ENCODE results near the gene S100A9. TPM values are rescaled to one million over a fixed set of nuclear protein-coding genes. Genes with fewer than 3 reads are reported as not detected.
A peak's percentile ranks its signal among the peaks of the same experiment; 100 is the strongest.

S100A9 gene
- total RNA-seq (100 to 1,000 TPM; 191 to 603 TPM), polyA plus RNA-seq (100 to 1,000 TPM in 1 of 2 donors, 10 to 100 TPM in 1; 35.0 to 125 TPM)

DNA sequence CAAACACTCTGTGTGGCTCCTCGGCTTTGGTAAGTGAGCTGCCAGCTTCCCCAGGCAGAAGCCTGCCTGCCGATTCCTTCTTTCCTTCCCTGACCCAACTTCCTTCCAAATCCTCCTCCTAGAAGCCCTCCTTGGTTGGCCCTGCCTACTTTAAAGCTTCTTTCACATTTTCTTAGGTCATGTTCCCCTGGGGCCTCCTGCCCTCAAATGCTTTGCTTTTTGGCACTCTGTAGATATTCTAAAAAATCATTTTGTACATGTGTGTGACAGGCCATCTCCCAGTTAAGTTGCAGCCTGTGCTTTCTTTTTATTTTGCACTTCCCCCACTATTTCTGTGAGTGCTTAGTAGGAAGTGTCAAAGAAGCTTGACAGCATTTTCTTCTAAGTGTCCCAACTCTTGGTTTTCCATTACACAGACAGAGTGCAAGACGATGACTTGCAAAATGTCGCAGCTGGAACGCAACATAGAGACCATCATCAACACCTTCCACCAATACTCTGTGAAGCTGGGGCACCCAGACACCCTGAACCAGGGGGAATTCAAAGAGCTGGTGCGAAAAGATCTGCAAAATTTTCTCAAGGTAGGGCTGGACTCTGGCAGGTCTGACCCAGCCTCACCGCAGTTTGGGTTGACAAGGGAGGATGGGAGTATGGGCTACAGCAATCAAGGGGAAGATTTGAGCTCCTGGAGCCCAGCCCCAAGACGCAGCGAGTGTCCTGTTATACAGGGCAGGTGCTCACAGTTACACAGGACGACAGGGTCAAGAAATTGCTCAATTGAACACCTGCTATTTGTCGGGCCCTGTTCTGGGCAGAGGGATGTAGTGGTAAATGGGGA, at the start of gene S100A9:
S100A9 (plus strand) TSS at position 2 of the 838 bp plus-strand sequence; CDS start at position 432, 430 bp downstream.
- Histone ChIP-seq H3K9ac (ENCODE audit: low read depth in 1 of 2, low read length in 2 of 2) (no peak within 1 kb of the TSS), H3K36me3 (ENCODE audit: control insufficient read depth in 4 of 4, insufficient read depth in 3 of 4, low read depth in 1 of 4, low read length in 3 of 4) (no peaks in the 10 kb centered on the region), H3K27ac (ENCODE audit: low read depth in 1 of 2, low read length in 2 of 2) (peak within 1 kb of the TSS; percentile 31 to 73), H3K9me3 (ENCODE audit: control insufficient read depth in 4 of 4, low read length in 3 of 4) (no peaks in the 10 kb centered on the region), H3K4me1 (ENCODE audit: control insufficient read depth in 4 of 4, insufficient read depth in 4 of 4, low read length in 3 of 4) (peaks cover 0 to 11% (median 5%) of the 10 kb centered on the region in 4 donors), H3K27me3 (ENCODE audit: control insufficient read depth in 4 of 4, insufficient read depth in 4 of 4, low read length in 3 of 4) (no peaks in the 10 kb centered on the region), H3K4me3 (ENCODE audit: low read depth in 1 of 3, low read length in 3 of 3) (no peak within 1 kb of the TSS)
- peak; percentile 17 for DNase-seq (ENCODE audit: low spot score)
- TF ChIP-seq YY1 (IDR thresholded peaks at IDR 0.05), result peak; percentile 7
- TF ChIP-seq, protein P1, sequence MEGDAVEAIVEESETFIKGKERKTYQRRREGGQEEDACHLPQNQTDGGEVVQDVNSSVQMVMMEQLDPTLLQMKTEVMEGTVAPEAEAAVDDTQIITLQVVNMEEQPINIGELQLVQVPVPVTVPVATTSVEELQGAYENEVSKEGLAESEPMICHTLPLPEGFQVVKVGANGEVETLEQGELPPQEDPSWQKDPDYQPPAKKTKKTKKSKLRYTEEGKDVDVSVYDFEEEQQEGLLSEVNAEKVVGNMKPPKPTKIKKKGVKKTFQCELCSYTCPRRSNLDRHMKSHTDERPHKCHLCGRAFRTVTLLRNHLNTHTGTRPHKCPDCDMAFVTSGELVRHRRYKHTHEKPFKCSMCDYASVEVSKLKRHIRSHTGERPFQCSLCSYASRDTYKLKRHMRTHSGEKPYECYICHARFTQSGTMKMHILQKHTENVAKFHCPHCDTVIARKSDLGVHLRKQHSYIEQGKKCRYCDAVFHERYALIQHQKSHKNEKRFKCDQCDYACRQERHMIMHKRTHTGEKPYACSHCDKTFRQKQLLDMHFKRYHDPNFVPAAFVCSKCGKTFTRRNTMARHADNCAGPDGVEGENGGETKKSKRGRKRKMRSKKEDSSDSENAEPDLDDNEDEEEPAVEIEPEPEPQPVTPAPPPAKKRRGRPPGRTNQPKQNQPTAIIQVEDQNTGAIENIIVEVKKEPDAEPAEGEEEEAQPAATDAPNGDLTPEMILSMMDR (IDR thresholded peaks at IDR 0.05; ENCODE audit: low read depth, low read length, missing input control), result no peak
- TF ChIP-seq, protein P2, sequence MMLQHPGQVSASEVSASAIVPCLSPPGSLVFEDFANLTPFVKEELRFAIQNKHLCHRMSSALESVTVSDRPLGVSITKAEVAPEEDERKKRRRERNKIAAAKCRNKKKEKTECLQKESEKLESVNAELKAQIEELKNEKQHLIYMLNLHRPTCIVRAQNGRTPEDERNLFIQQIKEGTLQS (IDR thresholded peaks at IDR 0.05), result peak; percentile 20
- WGBS, result 77% methylated on average over 11 of the region's 11 CpGs

DNA sequence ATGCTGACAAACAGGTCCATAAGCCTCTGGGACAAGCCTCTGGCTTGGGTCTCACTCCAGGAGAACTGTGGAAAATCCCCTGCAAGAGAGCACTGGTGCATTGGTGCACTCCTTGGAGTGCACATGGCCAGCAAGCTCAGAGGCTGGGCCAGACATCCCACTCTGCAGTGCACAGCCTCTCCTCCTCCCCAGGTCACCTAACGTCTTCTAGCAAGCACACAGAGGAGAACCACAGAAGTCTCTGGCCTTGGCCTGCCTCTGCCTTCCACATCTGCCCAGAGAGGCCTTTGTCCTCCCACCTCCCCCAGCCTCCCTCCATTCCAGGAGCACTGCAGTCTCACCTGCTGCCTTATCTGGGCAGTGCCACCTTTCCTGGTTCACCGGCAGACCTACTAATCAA, 49.1 kb upstream of the S100A9 start:
- H3K4me1 ChIP-seq (ENCODE audit: control insufficient read depth in 4 of 4, insufficient read depth in 4 of 4, low read length in 3 of 4), result no peaks in the 10 kb centered on the region
- 71% methylated on average over 2 of the region's 2 CpGs for WGBS
- no peaks in the 10 kb centered on the region for H3K27me3 ChIP-seq (ENCODE audit: control insufficient read depth in 4 of 4, insufficient read depth in 4 of 4, low read length in 3 of 4)
- DNase-seq (ENCODE audit: low spot score), result no peak
- no peaks in the 10 kb centered on the region for H3K9me3 ChIP-seq (ENCODE audit: control insufficient read depth in 4 of 4, low read length in 3 of 4)
- H3K27ac ChIP-seq (ENCODE audit: low read depth in 1 of 2, low read length in 2 of 2), result no peak overlapping the region
- no peak overlapping the region for H3K9ac ChIP-seq (ENCODE audit: low read depth in 1 of 2, low read length in 2 of 2)
- H3K4me3 ChIP-seq (ENCODE audit: low read depth in 1 of 3, low read length in 3 of 3), result no peak overlapping the region
- no peaks in the 10 kb centered on the region for H3K36me3 ChIP-seq (ENCODE audit: control insufficient read depth in 4 of 4, insufficient read depth in 3 of 4, low read depth in 1 of 4, low read length in 3 of 4)
- no peak for TF ChIP-seq GABPA (IDR thresholded peaks at IDR 0.05 in 1 of 2, conservative IDR thresholded peaks at IDR 0.05 in 1 of 2)
- no peak for TF ChIP-seq TAF1 (conservative IDR thresholded peaks at IDR 0.05)
- TF ChIP-seq YY1 (IDR thresholded peaks at IDR 0.05), result no peak
- TF ChIP-seq SP1 (IDR thresholded peaks at IDR 0.05), result no peak
- TF ChIP-seq EGR1 (IDR thresholded peaks at IDR 0.05; ENCODE audit: low read depth in 2 of 2), result no peak
- TF ChIP-seq, protein P3, sequence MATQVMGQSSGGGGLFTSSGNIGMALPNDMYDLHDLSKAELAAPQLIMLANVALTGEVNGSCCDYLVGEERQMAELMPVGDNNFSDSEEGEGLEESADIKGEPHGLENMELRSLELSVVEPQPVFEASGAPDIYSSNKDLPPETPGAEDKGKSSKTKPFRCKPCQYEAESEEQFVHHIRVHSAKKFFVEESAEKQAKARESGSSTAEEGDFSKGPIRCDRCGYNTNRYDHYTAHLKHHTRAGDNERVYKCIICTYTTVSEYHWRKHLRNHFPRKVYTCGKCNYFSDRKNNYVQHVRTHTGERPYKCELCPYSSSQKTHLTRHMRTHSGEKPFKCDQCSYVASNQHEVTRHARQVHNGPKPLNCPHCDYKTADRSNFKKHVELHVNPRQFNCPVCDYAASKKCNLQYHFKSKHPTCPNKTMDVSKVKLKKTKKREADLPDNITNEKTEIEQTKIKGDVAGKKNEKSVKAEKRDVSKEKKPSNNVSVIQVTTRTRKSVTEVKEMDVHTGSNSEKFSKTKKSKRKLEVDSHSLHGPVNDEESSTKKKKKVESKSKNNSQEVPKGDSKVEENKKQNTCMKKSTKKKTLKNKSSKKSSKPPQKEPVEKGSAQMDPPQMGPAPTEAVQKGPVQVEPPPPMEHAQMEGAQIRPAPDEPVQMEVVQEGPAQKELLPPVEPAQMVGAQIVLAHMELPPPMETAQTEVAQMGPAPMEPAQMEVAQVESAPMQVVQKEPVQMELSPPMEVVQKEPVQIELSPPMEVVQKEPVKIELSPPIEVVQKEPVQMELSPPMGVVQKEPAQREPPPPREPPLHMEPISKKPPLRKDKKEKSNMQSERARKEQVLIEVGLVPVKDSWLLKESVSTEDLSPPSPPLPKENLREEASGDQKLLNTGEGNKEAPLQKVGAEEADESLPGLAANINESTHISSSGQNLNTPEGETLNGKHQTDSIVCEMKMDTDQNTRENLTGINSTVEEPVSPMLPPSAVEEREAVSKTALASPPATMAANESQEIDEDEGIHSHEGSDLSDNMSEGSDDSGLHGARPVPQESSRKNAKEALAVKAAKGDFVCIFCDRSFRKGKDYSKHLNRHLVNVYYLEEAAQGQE (IDR thresholded peaks at IDR 0.05), result no peak
- TF ChIP-seq FOXA1 (IDR thresholded peaks at IDR 0.05), result no peak
- no peak for TF ChIP-seq NR2F2 (IDR thresholded peaks at IDR 0.05)
- TF ChIP-seq, protein P4, sequence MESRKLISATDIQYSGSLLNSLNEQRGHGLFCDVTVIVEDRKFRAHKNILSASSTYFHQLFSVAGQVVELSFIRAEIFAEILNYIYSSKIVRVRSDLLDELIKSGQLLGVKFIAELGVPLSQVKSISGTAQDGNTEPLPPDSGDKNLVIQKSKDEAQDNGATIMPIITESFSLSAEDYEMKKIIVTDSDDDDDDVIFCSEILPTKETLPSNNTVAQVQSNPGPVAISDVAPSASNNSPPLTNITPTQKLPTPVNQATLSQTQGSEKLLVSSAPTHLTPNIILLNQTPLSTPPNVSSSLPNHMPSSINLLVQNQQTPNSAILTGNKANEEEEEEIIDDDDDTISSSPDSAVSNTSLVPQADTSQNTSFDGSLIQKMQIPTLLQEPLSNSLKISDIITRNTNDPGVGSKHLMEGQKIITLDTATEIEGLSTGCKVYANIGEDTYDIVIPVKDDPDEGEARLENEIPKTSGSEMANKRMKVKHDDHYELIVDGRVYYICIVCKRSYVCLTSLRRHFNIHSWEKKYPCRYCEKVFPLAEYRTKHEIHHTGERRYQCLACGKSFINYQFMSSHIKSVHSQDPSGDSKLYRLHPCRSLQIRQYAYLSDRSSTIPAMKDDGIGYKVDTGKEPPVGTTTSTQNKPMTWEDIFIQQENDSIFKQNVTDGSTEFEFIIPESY (IDR thresholded peaks at IDR 0.05), result no peak
- no peak for TF ChIP-seq JUND (IDR thresholded peaks at IDR 0.05)
- TF ChIP-seq FOXA2 (IDR thresholded peaks at IDR 0.05), result no peak
- TF ChIP-seq, protein P5, sequence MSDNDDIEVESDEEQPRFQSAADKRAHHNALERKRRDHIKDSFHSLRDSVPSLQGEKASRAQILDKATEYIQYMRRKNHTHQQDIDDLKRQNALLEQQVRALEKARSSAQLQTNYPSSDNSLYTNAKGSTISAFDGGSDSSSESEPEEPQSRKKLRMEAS (IDR thresholded peaks at IDR 0.05), result no peak
- TF ChIP-seq HNF4G (IDR thresholded peaks at IDR 0.05), result no peak
